Measurements from ENCODE around the gene FOLR3. TPM values are rescaled to one million over a fixed set of nuclear protein-coding genes. Genes with fewer than 3 reads are reported as not detected.
"Not testable (repeated sequence)": the region's sequence is repeated elsewhere in the genome, so short reads cannot be mapped to it uniquely, and the experiment has no call there.

The FOLR3 gene
- total RNA-seq, 4 donors from 2014 or later, result not detected

DNA sequence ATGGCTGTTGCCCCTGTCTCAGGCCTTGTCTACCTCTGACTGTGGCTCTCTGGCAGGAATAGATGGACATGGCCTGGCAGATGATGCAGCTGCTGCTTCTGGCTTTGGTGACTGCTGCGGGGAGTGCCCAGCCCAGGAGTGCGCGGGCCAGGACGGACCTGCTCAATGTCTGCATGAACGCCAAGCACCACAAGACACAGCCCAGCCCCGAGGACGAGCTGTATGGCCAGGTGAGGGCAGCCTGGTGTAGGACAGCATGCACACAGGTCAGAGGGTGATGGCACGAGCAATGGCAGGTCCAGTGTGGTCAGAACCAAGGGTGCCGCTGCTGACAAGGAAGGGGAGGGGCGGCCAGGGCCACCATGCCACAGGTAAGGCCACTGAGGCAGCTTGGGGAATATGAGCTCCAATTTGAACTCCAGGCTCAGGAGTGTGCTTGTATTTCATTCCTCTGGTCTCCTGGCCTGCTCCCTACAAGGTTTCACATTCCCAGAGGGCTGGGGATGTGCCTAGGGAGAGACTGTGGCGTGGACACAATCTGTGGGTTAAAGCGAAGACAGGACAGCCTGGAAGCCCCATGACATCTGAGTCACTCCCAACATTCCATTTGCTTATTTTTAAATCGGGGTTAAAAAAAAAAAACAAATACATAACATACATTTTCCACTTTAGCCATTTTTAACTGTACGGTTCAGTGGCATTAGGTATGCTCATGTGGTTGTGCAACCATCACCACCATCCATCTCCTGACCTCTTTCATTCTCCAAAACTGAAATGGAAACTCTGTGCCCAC is 562 bp downstream of the FOLR3 start:
- H3K27ac ChIP-seq, result no peak overlapping the region

DNA sequence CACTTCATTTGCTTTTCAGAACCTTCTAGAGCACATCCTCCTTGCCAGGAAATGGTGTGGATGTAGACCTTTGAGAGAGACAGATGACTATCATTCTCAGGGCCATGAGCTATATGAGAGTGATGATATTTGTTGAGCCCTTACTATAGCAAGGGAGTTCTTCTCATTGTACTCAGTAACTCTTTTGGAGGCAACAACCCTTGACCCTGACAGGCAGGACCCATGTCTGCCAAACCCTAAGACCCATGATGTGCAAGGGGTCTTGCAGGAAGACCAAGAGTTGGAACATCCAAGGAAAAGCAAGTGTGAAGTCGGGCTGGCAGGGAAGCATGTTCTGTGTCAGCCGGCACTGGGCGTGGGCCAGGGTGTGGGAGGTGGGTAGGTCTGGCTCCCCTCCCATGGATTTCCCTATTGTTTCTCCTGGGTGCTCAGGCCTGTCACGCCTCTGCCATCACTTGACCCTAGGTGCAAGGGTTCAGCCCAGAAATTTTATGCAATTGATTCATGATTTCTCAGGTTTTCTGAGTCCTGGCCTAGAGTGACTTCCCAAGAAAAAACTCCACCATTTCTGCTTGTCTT is 1.2 kb downstream of the FOLR3 start:
- Histone ChIP-seq H3K27me3 (no peaks in the 10 kb centered on the region), H3K36me3 (no peaks in the 10 kb centered on the region), H3K4me3 (no peak overlapping the region), H3K4me1 (no peaks in the 10 kb centered on the region), H3K9me3 (no peaks in the 10 kb centered on the region), H3K27ac (no peak overlapping the region)
- no peak for DNase-seq
- no peak for TF ChIP-seq POLR2A (IDR thresholded peaks at IDR 0.05)
- TF ChIP-seq, protein P1, sequence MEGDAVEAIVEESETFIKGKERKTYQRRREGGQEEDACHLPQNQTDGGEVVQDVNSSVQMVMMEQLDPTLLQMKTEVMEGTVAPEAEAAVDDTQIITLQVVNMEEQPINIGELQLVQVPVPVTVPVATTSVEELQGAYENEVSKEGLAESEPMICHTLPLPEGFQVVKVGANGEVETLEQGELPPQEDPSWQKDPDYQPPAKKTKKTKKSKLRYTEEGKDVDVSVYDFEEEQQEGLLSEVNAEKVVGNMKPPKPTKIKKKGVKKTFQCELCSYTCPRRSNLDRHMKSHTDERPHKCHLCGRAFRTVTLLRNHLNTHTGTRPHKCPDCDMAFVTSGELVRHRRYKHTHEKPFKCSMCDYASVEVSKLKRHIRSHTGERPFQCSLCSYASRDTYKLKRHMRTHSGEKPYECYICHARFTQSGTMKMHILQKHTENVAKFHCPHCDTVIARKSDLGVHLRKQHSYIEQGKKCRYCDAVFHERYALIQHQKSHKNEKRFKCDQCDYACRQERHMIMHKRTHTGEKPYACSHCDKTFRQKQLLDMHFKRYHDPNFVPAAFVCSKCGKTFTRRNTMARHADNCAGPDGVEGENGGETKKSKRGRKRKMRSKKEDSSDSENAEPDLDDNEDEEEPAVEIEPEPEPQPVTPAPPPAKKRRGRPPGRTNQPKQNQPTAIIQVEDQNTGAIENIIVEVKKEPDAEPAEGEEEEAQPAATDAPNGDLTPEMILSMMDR (IDR thresholded peaks at IDR 0.05), result no peak

More for the DNA sequence above, 562 bp downstream of the FOLR3 start:
- no peaks in the 10 kb centered on the region for H3K4me1 ChIP-seq
- no peaks in the 10 kb centered on the region for H3K27me3 ChIP-seq
- H3K4me3 ChIP-seq, result no peak overlapping the region
- H3K36me3 ChIP-seq, result no peaks in the 10 kb centered on the region
- H3K9me3 ChIP-seq, result no peaks in the 10 kb centered on the region
- DNase-seq, result no peak
- TF ChIP-seq POLR2A (IDR thresholded peaks at IDR 0.05), result no peak

DNA sequence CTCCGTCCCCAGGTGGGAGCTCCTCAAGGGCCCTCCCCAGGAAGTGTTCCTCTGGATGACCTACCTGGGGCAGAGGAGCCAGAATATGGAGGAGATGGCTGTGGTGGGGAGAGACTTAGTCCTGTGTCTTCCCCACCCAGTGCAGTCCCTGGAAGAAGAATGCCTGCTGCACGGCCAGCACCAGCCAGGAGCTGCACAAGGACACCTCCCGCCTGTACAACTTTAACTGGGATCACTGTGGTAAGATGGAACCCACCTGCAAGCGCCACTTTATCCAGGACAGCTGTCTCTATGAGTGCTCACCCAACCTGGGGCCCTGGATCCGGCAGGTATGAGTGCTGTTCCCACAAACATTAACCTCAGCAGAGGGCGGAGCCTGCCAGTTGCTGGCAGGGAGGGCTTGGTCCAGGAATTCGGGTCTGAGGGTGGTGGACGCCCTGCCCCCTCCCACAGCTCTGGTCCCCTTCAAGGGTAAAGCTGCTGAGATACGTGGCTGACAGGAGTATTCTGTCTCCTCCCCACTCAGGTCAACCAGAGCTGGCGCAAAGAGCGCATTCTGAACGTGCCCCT is 3.4 kb downstream of the FOLR3 start:
- Histone ChIP-seq H3K4me1 (no peaks in the 10 kb centered on the region), H3K27me3 (no peaks in the 10 kb centered on the region), H3K9me3 (no peaks in the 10 kb centered on the region), H3K27ac (no peak overlapping the region), H3K36me3 (no peaks in the 10 kb centered on the region), H3K4me3 (no peak overlapping the region)
- no peak for TF ChIP-seq POLR2A (IDR thresholded peaks at IDR 0.05)
- TF ChIP-seq, protein P1 (IDR thresholded peaks at IDR 0.05), result no peak
- no peak for DNase-seq

DNA sequence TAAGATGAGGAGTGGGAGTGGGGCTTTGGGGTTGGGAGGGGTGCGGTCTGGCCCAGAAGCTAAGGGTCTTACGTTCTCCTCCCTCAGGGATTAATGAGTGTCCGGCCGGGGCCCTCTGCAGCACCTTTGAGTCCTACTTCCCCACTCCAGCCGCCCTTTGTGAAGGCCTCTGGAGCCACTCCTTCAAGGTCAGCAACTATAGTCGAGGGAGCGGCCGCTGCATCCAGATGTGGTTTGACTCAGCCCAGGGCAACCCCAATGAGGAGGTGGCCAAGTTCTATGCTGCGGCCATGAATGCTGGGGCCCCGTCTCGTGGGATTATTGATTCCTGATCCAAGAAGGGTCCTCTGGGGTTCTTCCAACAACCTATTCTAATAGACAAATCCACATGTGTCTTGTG is 4.0 kb downstream of the FOLR3 start:
- DNase-seq, result no peak
- no peak for TF ChIP-seq POLR2A (IDR thresholded peaks at IDR 0.05)
- TF ChIP-seq, protein P1 (IDR thresholded peaks at IDR 0.05), result no peak
- Histone ChIP-seq H3K4me3 (no peak overlapping the region), H3K4me1 (no peaks in the 10 kb centered on the region), H3K27me3 (no peaks in the 10 kb centered on the region), H3K27ac (no peak overlapping the region), H3K9me3 (no peaks in the 10 kb centered on the region), H3K36me3 (no peaks in the 10 kb centered on the region)

DNA sequence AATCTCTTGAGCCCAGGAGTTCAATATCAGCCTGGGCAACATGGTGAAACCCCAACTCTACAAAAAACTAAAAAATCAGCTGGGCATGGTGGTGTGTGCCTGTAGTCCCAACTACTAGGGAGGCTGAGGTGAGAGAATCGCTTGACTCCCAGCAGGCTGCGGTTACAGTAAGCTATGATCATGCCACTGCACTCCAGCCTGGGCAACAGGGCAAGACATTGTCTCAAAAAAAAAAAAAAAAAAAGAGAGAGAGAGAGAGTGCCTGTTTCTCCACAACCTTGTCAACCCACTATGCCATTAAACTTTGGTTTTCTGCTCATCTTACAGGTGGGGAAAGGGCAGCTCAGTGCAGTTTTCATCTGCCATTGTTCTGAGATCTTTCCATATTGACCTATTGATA is 5.1 kb downstream of the FOLR3 start:
- TF ChIP-seq POLR2A (IDR thresholded peaks at IDR 0.05), result no peak
- TF ChIP-seq, protein P1 (IDR thresholded peaks at IDR 0.05), result no peak
- no peaks in the 10 kb centered on the region for H3K9me3 ChIP-seq
- no peaks in the 10 kb centered on the region for H3K27me3 ChIP-seq
- H3K4me1 ChIP-seq, result no peaks in the 10 kb centered on the region
- H3K4me3 ChIP-seq, result no peak overlapping the region
- H3K36me3 ChIP-seq, result no peaks in the 10 kb centered on the region
- DNase-seq, result no peak
- no peak overlapping the region for H3K27ac ChIP-seq

DNA sequence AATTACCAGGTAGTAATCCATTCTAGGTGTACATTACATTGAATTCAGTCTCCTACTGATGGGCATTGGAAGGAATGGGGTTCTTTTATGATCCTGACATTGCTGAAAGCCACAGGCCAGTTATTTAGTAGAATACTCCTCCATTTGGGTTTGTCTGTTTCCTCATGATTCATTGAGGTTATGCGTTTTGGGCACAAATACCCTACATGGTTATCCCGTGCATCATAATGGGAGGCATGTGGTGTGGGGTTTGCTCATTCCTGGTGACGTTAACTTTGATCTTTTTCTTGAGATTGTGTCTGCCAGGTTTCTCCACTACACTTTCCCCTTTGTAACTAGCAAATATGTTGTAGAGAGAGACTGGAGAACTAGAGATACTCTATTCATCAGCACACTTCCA is 5.5 kb downstream of the FOLR3 start:
- Histone ChIP-seq H3K4me3 (no peak overlapping the region), H3K36me3 (no peaks in the 10 kb centered on the region), H3K27me3 (no peaks in the 10 kb centered on the region), H3K27ac (no peak overlapping the region), H3K9me3 (no peaks in the 10 kb centered on the region), H3K4me1 (no peaks in the 10 kb centered on the region)
- TF ChIP-seq, protein P1 (IDR thresholded peaks at IDR 0.05), result no peak
- no peak for TF ChIP-seq POLR2A (IDR thresholded peaks at IDR 0.05)
- no peak for DNase-seq

DNA sequence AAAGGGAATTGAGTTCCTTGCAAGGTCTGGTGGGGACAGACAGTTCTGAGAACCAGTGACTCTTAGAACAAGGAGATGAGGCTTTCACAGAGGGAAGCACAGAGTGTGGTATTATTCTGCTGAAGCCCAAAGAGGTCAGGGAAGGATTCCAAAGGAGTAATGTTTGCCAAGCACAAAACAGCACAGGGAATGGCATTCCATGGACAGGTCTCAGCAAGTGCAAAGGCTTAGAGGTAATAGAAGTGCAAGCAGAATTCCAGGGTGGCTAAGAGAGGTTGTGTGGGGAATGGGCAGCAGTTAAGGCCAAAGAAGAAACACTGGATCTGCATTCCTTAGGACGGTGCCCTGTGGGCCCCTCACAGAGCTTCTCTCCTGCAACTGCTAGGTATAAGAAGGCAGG is 6.6 kb downstream of the FOLR3 start:
- H3K9me3 ChIP-seq, H3K27me3 ChIP-seq, DNase-seq, H3K4me1 ChIP-seq, H3K4me3 ChIP-seq, H3K36me3 ChIP-seq, H3K27ac ChIP-seq: not testable (repeated sequence)

DNA sequence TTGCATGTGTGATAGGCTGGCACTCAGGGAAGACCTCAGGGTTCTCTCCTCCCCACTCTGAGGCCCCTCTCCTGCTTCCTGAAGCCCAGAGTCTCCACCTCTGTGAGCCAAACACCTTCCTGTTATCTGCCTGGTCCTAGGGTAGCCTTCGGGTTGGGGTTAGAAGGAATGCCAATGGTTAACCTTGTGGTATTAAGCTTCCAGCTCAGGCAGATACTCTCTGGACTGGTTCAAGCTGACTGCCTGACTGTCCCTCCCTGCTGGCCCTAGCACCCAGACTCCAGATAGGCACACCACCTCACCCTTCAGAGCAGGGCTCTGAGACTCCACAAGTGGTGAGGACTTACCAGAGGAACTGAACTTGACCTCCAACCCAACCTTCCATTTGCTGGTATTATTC is 7.0 kb downstream of the FOLR3 start:
- not testable (repeated sequence) for H3K4me3 ChIP-seq, DNase-seq, H3K27ac ChIP-seq

More for the DNA sequence above, 7.0 kb downstream of the FOLR3 start:
- not testable (repeated sequence) for H3K9me3 ChIP-seq, H3K27me3 ChIP-seq, H3K36me3 ChIP-seq, H3K4me1 ChIP-seq
